Measurements from ENCODE around the gene ITGB2.

The ITGB2 gene

DNA sequence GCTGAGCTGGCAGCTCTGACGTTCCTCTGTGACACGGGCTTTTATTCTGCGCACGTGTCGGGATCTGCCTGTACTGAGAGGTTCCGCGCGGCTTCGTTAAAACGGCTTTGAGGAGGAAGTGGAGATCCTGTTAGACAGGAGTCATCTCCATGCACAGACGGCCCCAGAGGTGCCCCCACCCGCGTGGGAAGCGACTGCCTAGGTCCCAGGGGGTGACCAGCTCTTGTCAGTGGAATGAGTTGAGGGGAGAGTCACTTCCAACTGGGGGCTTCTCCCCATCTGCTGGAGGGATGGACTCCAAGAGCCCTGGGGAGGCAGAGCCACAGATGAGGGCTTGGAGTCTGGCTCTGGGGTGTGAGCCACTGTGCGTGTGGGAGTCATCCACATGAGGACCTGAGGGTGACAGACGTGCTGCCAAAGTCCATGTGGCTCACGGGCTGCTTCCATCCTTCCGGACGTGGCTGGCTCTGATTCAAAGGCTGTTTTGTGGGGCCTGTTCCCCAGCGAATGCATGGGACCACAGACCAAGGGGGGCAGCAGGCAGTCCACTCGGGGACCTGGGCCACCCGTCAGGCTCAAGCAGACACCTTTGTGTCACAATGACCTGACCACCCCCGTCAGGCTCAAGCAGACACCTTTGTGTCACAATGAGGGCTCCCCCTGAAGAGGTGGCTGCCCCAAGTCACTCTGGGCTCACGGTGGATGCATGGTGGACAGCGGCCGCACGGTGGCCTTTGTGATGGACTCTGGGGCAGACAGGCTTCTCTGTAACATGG is 74.0 kb downstream of the ITGB2 start:
- no peak for DNase-seq (ENCODE audit: low read depth)

DNA sequence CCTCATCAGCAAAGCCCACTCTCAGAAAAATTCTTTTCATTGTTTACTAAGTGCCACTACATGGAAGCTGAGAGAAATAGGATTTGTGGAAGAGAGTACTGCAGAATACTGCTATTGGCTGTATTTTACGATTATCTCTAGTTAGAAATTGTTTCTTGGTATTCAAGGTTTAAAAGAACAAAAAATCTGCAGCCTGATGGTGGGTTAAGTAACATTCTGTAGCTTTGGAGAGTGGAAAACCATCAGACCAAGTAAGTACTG is 74.5 kb downstream of the ITGB2 start:
- no peak for DNase-seq (ENCODE audit: low read depth)

DNA sequence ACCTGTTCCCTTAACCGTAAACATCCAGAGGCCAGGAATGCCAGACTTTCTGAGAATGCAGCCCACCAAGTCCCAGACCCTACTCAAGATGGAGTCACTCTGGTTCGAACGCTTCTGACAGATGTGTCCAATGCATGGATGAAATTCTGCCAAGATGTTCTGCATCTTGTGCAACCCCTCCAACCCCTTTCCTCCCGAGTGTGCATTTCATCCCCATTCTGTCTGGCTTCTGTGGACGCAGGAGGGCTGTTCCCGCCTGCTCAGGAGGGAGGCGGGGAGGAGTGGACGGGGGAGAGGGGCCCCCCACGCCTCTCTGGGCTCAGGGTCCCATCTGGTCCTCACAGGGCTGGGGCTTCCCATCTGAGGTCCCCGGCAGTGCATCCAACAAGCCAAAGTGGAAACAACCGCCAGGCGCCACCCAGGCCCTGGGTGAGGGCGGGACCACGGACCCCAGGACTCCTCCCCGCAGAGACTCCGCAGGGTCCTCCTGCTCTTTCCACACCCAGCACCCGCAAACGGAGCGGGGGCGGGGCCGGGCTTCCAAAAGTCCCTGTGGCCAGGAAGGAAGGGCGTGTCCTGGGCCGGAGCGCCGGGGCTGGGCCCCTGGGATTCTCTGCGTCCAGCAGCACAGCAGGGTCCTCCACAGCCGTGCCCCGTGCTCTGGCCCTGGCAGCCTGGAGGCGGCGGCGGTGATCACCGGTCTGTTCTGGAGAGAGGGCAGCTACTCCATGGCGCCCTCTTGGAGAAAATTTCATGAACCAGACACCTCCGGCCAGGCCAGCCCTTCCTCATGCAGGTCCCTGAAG is 75.1 kb downstream of the ITGB2 start:
- DNase-seq (ENCODE audit: low read depth), result peak; percentile 22

DNA sequence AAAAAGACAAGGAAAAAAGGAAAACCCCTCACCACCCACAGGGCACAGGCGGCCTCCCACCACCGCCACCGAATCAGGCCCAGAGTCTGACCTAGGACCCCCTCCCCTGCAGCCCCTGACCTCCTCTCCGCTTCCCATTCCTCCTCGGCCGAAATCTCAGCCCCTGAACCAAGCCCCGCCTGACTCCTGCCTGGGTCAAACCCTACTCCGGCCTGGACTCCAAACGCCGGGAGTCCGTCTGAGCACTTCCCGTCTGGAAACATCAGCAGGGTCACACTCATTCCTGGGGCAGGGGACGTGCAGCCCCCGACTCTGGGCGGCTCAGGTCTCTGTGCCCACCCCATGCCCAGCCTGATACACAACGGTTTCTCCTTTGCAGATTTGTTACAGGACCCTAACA is 76.4 kb downstream of the ITGB2 start:
- no peak for DNase-seq (ENCODE audit: low read depth)

DNA sequence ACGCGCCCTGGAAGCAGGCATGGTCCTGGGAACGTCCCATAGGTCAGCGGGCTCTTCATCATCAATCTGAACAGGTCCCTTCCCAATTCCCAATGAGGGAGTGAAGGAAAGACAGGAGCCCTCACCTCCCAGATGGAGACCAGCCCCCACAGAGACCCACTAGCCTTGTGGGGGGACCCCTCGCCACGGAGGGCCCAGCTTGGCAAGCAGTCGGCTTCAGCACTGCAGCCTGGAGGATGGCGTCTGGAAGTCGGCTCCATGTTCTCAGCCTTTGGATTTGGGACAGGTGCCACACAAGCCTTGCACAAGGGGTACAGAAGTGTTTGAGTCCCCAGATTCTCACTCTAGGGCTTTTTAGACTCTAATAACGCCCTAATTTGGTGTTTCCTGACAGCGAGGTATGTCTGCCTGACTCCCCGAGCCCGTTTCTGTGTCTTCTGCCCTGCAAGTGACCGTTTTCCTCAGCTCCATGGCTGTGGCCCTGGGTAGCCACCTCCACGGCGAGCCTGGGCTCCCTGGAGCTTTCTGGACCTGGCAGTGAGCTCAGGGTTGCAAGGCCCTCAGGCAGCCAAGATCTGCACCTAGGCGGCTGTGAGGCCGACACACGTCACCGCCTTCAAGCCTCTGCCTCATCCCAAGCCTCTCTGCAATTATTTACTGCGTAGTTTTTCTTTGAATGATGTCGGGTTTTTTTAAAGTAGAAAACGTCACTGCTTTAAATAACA is 77.8 kb downstream of the ITGB2 start:
- DNase-seq (ENCODE audit: low read depth), result no peak

DNA sequence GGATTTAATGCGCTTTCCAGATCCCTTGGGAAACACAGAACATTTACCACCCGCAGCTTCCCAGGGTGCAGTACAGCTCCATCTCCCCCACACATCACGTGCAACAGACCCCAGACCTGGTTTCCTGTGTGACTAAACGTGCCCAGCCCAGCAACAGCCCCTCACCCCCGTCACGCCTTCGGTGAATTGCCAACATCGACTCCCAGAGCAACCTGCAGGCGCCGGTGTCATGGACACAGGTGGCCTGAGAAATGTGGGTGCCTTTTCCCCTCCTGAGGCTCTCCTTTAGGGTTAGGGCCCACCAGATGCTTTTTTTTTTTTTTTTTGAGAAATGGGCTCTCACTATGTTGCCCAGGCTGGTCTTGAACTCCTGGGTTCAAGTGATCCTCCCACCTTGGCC is 78.6 kb downstream of the ITGB2 start:
- DNase-seq (ENCODE audit: low read depth), result no peak

DNA sequence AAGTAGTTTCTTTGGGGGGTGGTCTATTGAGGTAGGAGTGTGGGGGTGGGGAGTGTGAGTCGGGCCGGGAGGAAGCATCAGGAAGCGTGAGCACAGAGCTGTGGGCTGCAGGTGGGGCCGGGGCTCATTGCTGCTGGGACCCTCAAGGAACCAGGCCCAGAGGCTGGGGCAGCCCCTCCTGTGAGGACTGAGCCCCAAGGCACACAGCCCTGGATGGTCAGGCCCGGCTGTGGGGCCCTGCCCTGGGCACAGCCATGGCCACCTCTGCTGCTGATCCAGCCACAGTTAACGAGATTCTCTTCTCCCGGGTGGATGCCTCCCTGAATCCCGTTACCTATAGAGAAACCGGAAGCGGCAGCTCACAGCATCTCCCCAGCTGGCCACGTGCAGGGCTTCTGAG is 79.9 kb downstream of the ITGB2 start:
- no peak for DNase-seq (ENCODE audit: low read depth)

DNA sequence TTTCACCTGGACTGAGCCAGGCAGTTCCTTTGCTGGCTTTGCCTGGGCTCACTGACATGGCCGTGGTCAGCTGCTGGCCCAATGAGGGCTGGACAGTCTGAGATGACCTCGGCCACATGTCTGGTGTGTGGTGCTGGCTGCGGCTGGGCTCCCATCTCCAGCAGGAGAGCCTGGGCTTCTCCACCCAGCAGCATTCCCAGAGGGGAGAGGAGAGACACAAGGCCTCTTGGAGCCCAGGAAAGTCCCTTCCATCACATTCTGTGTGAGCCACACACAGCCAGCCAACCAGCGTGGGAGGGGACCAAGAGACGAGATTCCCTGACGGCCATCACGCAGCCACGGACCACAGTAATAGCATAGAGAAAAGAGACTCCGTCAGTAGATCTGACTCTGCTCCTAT is 81.7 kb downstream of the ITGB2 start:
- no peak for DNase-seq (ENCODE audit: low read depth)

DNA sequence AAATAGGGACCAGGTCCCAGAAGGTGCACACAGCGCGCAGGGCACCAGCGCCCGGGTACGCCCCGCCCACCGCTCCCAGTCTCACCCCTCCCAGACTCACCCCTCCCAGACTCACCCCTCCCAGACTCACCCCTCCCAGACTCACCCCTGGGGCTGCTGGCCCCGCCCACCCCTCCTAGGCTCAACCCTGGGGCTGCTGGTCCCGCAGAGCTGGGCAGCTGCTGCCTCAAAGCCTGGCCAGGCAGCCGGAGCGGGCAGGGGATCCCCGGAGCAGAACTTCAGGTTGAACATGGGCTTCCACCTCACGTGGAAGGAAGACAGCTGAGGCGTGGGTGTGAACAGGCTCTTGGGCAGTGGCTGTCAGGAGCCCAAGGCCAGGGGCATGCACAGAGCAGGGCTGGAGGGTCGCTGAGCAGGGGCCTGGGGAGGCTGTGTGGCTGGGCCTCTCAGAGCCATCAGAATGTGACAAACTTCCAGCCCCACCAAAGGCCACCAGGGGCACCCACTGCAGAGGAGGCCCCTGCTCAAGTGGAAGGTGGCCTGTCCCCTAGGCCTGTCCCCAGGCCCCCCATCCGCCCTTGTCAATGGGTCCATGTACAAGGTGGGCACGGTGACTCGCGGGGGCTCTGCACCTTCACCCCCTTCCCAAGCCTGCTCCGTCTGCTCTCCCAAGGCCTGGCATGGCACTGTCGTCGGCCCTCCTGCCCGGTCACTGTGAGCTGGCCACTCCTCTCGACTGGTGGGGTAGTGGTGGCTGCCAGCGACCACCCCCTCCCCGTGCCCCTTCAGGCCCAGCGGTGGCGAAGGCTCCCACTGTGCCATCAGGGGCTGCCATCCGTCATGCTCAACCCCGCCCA is 82.4 kb downstream of the ITGB2 start:
- no peak for DNase-seq (ENCODE audit: low read depth)

DNA sequence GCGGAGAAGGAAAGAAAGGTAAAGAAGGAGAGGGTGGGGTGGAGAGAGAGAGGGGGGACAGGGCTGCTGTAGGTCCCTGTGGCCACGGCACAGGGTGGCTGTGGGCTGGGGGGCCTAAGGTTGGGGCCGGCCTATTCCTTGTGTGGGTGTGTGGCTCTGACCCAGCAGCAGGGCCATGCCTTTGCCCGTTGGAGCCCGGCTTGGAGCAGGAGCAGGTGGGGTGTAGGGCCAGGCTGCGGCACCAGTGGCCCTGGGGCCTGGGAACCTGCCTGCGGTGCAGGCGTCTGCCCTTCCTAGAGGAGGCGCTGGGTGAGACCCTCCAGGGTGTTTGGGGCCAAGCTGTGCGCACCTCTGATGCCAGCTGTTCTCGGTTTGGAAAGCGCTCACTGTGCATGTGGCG is 83.2 kb downstream of the ITGB2 start:
- DNase-seq (ENCODE audit: low read depth), result no peak

DNA sequence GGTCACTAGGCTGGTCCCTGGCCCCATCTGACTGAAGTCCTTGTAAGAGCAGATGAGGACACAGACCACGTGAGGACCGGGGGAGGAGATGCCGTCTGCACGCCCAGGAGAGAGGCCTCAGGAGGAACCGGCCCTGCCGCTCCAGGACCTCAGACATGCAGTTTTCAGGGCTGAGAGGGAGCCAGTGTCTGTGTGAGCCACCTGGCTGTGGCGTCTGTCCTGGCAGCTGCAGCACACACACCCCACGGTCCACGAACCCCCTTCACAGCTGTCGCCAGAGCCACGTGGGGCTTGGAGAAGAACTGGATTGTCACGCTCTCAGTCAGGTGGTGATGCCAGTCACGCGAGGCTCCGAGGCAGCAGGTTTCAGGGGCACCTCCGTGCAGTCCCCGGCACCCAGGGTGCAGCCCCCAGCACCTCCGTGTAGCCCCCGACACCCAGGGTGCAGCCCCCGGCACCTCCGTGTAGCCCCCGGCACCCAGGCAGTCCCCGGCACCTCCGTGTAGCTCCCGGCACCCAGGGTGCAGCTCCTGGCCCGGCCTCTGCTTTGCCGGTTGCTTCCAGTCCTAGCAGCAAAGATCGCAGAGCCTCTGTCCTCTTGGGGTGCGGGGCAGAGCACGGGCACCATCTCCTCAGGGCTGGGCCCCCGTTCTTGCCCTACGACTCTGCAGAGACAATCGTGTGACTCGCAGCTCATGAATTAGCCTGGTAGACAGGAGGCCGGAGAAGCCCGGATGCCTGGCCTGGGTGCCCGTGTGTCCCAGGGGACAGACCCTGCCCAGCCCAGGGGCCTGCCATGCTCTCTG is 83.8 kb downstream of the ITGB2 start:
- no peak for DNase-seq (ENCODE audit: low read depth)

DNA sequence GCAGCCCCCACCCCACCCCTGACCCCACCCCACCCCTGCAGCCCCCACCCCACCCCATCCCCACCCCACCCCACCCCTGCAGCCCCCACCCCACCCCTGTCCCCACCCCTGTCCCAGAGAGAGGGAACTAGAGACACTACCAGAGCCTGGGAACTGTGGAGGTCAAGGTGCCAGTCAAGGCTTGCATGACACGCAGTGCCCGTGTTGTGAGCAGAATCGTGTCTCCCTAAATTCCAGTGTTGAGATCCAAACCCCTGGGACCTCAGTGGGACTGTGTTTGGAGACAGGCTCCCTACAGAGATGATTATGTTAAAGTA is 84.4 kb downstream of the ITGB2 start:
- no peak for DNase-seq (ENCODE audit: low read depth)
